Colon (tissue), 2 donors: ENCODE results near the gene ZNF184.
"Not testable (repeated sequence)": the region's sequence is repeated elsewhere in the genome, so short reads cannot be mapped to it uniquely, and the experiment has no call there.

ENCODE experiments used
- FAIRE-seq: peaks from 2 replicates; lab custom pipeline; 2012; peaks lifted over from hg19 to GRCh38; lab: Jason Lieb, UNC
- donor health status: control.
- donor health status: control.

ZNF184 gene

DNA sequence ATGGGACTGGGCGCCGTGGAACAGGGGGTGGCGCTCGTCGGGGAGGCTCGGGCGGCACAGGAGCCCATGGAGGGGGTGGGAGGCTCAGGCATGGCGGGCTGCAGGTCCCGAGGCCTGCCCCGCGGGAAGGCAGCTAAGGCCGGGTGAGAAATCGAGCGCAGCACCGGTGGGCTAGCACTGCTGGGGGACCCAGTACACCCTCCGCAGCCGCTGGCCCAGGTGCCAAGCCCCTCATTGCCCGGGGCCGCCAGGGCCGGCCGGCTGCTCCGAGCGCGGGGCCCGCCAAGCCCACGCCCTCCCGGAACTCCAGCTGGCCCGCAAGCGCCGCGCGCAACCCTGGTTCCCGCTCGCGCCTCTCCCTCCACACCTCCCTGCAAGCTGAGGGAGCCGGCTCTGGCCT lies 48.1 kb downstream of the ZNF184 start:
- FAIRE-seq, result not testable (repeated sequence)

DNA sequence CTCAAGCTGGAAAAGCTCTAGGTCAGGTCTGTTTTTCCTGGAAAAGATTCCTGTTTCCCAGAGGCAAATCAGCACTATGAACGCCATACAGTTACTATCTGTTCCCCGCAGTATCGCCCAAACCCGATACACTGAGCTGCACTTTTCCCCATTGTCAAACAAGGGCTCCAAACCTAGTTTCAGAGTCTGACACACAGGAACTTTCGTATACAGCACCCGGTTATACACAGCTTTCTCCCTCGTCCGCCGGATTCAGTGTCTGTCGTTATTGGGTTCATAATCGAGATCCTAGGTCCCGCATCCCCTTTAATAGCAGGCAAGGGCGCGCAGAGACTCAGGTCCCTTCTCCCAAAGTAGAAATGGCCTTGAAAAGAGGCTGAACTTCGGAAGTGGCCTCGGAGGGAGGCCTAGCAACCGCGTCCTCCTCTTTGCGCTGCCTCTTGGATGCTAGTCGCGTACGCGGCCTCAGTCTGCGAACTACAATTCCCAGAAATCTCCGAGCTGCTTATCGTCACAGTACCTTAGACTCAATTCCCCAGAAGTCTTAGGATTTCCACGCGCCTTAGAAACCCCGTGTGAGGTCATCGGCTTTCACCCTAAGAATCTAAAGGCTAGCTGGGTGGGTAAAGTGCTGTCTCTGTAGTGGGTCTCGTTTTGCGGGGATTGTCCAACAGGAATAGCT lies 50.1 kb downstream of the ZNF184 start:
- no peak for FAIRE-seq

DNA sequence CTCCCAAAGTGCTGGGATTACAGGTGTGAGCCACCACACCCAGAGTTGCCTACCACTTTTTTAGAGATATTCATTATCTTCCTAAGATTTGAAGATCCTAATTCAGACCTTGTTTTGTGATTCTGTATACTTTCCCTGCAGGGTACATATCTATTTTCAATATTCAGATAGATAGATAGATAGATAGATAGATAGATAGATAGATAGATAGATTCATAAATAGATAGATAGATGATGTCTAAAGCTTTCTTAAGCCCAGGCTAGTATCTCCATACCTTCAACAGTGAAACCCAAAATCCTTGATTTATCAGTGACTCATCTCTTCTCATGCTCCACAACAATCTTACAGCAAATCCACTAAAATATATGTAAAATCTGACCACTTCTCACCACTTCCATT lies 53.5 kb downstream of the ZNF184 start:
- no peak for FAIRE-seq

DNA sequence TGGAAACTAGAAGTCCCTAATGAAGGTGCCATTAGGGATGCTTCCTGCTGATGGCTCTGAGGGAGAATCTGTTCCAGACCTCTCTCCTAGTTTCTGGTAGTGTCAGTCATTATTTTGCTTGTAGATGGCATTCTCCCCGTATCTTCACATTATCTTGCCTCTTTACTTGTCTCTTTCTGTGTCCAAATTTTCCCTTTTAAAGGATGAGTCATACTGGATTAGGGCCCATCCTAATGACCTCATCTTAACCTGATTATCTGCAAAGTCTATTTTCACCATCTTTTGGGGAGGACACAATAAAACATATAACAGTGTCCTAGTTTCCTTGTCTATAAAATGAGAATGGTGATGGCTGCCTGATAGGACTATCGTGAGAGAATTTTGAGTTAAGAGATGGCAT lies 57.0 kb downstream of the ZNF184 start:
- no peak for FAIRE-seq

DNA sequence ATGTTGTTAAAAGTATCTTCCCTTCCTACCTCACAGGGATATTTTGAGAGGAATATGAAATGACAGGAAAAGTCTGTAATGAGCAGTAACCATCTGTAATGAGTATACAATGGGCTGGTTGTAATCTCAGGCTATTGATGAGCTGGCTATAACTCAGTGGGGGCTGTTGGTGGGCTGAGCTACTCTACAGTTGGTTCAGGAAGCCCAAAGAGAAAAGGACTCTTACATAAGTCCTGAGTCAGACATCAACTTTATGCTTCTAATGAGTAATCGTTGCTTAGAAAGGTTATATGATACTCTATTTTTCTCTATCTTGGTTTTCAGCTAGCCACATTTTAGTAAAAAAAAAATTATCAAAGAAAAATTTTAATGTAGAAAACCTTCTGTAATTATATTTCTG lies 57.9 kb downstream of the ZNF184 start:
- no peak for FAIRE-seq

DNA sequence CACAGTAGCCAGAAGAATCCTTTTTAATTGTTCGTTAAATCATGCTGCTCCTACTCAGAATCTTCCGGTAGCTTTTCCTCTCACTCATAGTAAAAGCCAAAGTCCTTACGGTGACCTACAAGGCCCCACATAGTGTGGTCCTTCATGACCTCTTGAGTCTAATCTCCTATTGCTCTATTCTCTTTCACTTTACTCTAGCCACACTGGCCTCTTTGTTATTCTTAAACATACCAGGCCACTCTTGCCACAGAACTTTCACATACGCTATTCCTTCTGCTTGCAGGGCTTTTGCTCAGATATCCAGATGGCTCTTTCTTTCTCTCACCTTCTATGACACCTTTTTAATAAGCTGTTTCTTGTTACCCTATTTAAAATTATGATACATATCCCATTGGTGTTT lies 58.6 kb downstream of the ZNF184 start:
- FAIRE-seq, result no peak

DNA sequence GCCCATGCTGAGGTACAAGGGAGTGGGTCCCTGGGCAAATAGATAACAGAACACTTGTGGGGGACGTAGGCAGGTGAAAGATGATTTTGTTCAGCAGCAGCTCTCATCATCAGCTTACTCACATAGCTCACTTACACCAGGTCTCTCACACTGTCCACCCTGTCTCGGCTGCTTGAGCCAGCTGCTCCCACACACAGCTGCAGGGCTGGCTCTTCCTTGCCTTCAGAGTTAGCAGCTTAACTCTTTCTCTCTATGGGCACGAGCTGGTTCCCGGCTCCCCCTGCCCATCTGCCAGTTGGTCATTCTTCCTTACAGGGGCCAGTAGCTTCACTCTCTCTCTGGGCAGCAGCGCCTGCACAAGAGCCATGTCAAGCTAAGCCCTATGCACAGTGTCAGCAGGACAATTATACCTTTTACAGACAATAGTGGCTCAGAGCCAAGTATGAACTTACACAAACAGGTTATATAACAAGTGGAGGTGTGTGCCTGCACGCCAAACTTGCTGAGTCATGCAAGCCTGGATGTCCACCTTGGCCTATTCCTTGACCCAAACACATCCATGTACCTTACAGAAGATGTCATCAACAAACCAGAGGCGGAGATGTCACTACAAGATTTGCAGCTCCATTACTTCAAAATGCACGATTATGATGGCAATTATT lies 65.6 kb downstream of the ZNF184 start:
- FAIRE-seq, result no peak

DNA sequence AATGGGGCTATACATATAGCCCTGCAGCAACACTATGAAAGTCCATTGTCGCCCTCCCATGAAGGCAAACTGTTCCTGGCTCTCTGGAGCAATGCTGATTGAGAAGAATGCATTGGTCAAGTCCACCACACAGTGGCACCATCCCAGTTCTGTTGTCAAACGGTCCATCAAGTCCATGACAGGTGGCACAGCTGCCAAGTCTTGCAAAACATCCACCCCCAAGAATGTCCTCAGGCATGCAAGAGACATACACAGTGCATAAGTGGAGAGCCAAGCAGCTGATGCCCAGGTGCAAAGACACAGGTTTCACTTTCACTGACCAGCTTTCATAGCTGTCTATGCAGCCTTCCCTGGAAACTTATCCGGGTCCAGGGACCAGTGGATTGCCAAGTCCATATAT lies 66.8 kb downstream of the ZNF184 start:
- FAIRE-seq, result no peak

DNA sequence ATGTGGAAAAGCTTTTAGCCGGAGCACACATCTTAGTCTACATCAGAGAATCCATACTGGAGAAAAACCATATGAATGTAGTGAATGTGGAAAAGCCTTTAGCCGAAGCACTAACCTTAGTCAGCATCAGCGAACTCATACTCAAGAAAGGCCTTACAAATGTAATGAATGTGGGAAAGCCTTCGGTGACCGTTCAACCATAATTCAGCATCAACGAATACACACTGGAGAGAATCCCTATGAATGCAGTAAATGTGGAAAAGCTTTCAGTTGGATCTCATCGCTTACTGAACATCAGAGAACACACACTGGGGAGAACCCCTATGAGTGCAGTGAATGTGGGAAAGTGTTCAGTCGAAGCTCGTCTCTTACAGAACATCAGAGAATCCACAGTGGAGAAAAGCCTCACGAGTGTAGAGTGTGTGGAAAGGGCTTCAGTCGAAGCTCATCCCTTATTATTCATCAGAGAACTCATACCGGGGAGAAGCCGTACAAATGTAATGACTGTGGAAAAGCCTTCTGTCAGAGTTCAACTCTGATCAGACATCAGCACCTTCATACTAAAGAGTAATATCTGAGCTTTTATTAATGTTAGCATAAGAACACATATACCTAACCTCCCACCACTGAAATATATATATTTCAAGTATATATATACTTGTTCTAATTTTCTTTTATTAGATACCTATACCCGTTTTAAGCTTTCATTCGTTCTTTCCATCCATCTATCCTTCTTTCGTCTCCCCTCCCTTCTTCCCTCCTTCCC lies 71.8 kb downstream of the ZNF184 start:
- no peak for FAIRE-seq
